Pancreas (tissue), 10 donors: Measurements from ENCODE around the gene PRND. TPM values are rescaled to one million over a fixed set of nuclear protein-coding genes. Genes with fewer than 3 reads are reported as not detected.

Experiments used
- ATAC-seq, 4 donors: fragments of 200-7000 bp; cut with Tn5 transposase; one replicate each; pipeline versions ENCODE4 v1.8.0 to v1.9.1; 2020; ENCODE audit warnings: mild to moderate bottlenecking in 4 of 4, moderate library complexity in 4 of 4
- DNase-seq, 6 donors: peaks; one replicate each; pipeline ENCODE4 v3.0.0-alpha.2; 2020
- FAIRE-seq: peaks from 2 replicates; lab custom pipeline; 2012; peaks lifted over from hg19 to GRCh38; lab: Jason Lieb, UNC
- H3K27ac ChIP-seq, 4 donors: fragments of 200-600 bp; sonication (generic); 1 replicate in 3 of 4; 2 replicates in 1 of 4; pipeline versions ENCODE4 v1.5.0 to v1.8.0; 2020
- H3K27me3 ChIP-seq, 4 donors: fragments of 200-600 bp; one replicate each; pipeline ENCODE4 v1.8.0; 2021
- H3K36me3 ChIP-seq, 3 donors: fragments of 200-600 bp; sonication (generic) in 1 of 3; one replicate each; pipeline versions ENCODE4 v1.5.0 to v1.8.0; 2020 to 2021
- H3K4me1 ChIP-seq, 3 donors: fragments of 200-600 bp; one replicate each; pipeline ENCODE4 v1.8.0; 2021
- H3K4me3 ChIP-seq, 4 donors: fragments of 200-600 bp; sonication (generic) in 2 of 4; one replicate each; pipeline versions ENCODE4 v1.5.0 to v1.8.0; 2020 to 2021
- H3K9me3 ChIP-seq, 4 donors: fragments of 200-600 bp; one replicate each; pipeline ENCODE4 v1.8.0; 2021
- WGBS, 2 donors: extraction: QIAGEN DNeasy Blood & Tissue Kit; methylation state at CpG; one replicate each; pipeline ENCODE4 v1.1.7; 2013; 5-methylcytosine and 5-hydroxymethylcytosine counted together
- intact Hi-C, 3 donors: fragments of 100-400 bp; cut with DNase I; formaldehyde crosslinking; loops; one replicate each; pipeline versions ENCODE4 v1.11.1 to v1.14.2; 2022
- polyA plus RNA-seq, 2 donors: library from polyadenylated mRNA; stranded (reverse); fragments of 200-250 nt; gene quantifications; one replicate each; pipeline ENCODE4 v1.2.3, GENCODE V29; 2013
- total RNA-seq, 6 donors: library from RNA; stranded (reverse); fragmentation: NEBNext Ultra II Directional in 4 of 6; extraction: Animal tissue kit (Norgen Biotek cat#: 25700) in 4 of 6; gene quantifications; one replicate each; pipeline versions ENCODE4 v1.2.1 to v1.2.4, GENCODE V29; 2021 to 2023
- TF ChIP-seq, protein P1 (sequence below), 4 donors: fragments of 200-600 bp; sonication (generic) in 3 of 4; IDR thresholded peaks; one replicate each; pipeline versions ENCODE4 v1.5.0 to v1.8.0; 2021; ENCODE audit warnings: antibody characterized with exemption in 4 of 4
- donor health status: healthy with polysubstance abuse.
- donor health status: DM: no; HTN: no; CAD: no; lungs with moderate emphysema.
- donor health status: DM: no; HTN: no; CAD: no.
- donor health status: control.
- donor health status: control.
- donor health status: Bipolar disorder and iron deficiency.
- donor health status: DM: yes; HTN: yes; CAD: no.
- donor health status: DM: no; HTN: no; CAD: no.
- donor health status: DM: no; HTN: no; CAD: no.
- donor health status: DM: yes; HTN: yes; CAD: no.

PRND gene
- total and polyA plus RNA-seq, 8 donors = 0.24 TPM; not detected in 7

GRCh38 chr20:4719190-4719589 is 2.5 kb upstream of the PRND start:
- ATAC-seq (no peak), FAIRE-seq (no peak), DNase-seq (no peak)
- no peaks in the 10 kb centered on the region for H3K36me3 ChIP-seq
- H3K9me3 ChIP-seq = no peaks in the 10 kb centered on the region
- no peak overlapping the region for H3K4me3 ChIP-seq
- intact Hi-C loops = loop anchor here in 1 of 3 donors (5.0 kb wide), 1 partner anchor 107 kb away; no protein-coding TSS in a partner anchor
- WGBS, 2 donors = 93 to 98% methylated on average over 2 of the region's 2 CpGs
- TF ChIP-seq, protein P1, sequence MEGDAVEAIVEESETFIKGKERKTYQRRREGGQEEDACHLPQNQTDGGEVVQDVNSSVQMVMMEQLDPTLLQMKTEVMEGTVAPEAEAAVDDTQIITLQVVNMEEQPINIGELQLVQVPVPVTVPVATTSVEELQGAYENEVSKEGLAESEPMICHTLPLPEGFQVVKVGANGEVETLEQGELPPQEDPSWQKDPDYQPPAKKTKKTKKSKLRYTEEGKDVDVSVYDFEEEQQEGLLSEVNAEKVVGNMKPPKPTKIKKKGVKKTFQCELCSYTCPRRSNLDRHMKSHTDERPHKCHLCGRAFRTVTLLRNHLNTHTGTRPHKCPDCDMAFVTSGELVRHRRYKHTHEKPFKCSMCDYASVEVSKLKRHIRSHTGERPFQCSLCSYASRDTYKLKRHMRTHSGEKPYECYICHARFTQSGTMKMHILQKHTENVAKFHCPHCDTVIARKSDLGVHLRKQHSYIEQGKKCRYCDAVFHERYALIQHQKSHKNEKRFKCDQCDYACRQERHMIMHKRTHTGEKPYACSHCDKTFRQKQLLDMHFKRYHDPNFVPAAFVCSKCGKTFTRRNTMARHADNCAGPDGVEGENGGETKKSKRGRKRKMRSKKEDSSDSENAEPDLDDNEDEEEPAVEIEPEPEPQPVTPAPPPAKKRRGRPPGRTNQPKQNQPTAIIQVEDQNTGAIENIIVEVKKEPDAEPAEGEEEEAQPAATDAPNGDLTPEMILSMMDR (IDR thresholded peaks at IDR 0.05) = no peak
- H3K4me1 ChIP-seq = no peaks in the 10 kb centered on the region
- no peak overlapping the region for H3K27ac ChIP-seq
- H3K27me3 ChIP-seq = peaks cover 0 to 5% (median 0%) of the 10 kb centered on the region in 4 donors

GRCh38 chr20:4720041-4720976 is 1.4 kb upstream of the PRND start:
- WGBS, 2 donors = 23% methylated on average over 18 of the region's 18 CpGs
- FAIRE-seq = peak; percentile 80
- no peaks in the 10 kb centered on the region for H3K4me1 ChIP-seq
- intact Hi-C loops = loop anchor here in 2 of 3 donors (5.0 kb wide), 1 partner anchor 113 kb away; no protein-coding TSS in a partner anchor
- no peaks in the 10 kb centered on the region for H3K9me3 ChIP-seq
- peak; percentile 87 to 96 (median 93) for ATAC-seq
- peak overlapping the region in 2 of 4 donors; percentile 37 to 39 for H3K27ac ChIP-seq
- H3K36me3 ChIP-seq = no peaks in the 10 kb centered on the region
- H3K4me3 ChIP-seq = no peak overlapping the region
- H3K27me3 ChIP-seq = peaks cover 0 to 5% (median 0%) of the 10 kb centered on the region in 4 donors
- peak; percentile 45 to 69 (median 62) for DNase-seq
- TF ChIP-seq, protein P1 (IDR thresholded peaks at IDR 0.05) = peak; percentile 17 to 53 (median 46)

DNA sequence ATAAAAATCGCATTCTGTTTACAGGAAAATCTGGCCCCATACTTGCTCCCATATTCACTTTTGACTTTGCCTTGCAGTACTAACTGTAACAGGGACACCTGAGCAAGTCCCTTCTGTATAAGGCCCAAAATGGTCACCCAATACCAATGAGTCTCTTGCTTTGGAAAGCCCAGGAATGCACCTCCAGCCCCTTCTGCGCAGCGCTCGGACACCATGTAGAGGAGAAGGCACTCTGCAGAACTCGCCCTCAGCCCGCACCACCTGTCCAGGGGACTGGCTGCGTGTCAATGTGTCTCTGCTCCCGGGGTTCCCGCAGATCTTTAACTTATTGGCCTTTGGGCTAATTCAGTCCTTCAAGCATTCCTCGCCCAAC is 746 bp upstream of the PRND start:
- FAIRE-seq (no peak), ATAC-seq (peak in 3 of 4 donors; percentile 19 to 42 (median 20)), DNase-seq (no peak)
- no peak overlapping the region for H3K27ac ChIP-seq
- intact Hi-C loops = loop anchor here in 2 of 3 donors (5.0 kb wide), 1 partner anchor 114 kb away; no protein-coding TSS in a partner anchor
- no peak overlapping the region for H3K4me3 ChIP-seq
- no peaks in the 10 kb centered on the region for H3K9me3 ChIP-seq
- peaks cover 0 to 5% (median 0%) of the 10 kb centered on the region in 4 donors for H3K27me3 ChIP-seq
- 11 to 18% methylated on average over 10 of the region's 10 CpGs for WGBS, 2 donors
- no peaks in the 10 kb centered on the region for H3K36me3 ChIP-seq
- TF ChIP-seq, protein P1 (IDR thresholded peaks at IDR 0.05) = peak in 1 of 4 donors; percentile 1
- H3K4me1 ChIP-seq = no peaks in the 10 kb centered on the region

DNA sequence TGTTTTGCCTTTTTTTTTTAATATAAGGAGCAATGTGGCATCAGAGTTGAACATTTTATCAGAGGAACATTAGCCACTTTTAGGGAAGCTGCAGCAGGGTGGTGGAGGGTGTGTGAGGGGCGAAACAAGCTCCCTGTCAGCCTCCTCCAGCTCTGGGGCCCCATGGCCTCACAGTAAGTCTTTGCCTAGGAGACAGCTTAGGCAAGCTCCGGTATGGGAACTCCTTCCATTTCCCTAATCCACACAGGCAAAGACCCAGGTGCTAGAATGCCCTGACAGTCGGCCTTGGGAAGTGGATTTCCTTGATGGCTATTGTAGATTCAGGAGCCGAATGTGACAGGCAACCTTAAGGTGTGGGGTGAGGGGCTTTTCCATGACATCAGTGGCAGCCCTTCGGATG is 862 bp downstream of the PRND start:
- Histone ChIP-seq H3K27me3 (peaks cover 0 to 5% (median 0%) of the 10 kb centered on the region in 4 donors), H3K27ac (no peak overlapping the region), H3K4me1 (no peaks in the 10 kb centered on the region), H3K4me3 (no peak overlapping the region), H3K9me3 (no peaks in the 10 kb centered on the region), H3K36me3 (no peaks in the 10 kb centered on the region)
- ATAC-seq = no peak
- FAIRE-seq = no peak
- intact Hi-C loops = loop anchor here in 2 of 3 donors (5.0 kb wide), 1 partner anchor 115 kb away; no protein-coding TSS in a partner anchor
- 51% methylated on average over 5 of the region's 5 CpGs for WGBS, 2 donors
- DNase-seq = no peak
- TF ChIP-seq, protein P1 (IDR thresholded peaks at IDR 0.05) = no peak
